Endothelial cell of umbilical vein (primary cell): Measurements from ENCODE around the gene FNBP1. TPM values are rescaled to one million over a fixed set of nuclear protein-coding genes. Genes with fewer than 3 reads are reported as not detected.

Experiments used
- BruUV-seq: library from RNA; stranded (reverse); fragments of 400-500 nt; replicated peaks from 2 replicates; lab custom pipeline; 2021; lab: Mats Ljungman, UMichigan
- CTCF ChIA-PET: fragments of 300-600, 350-600 bp; sonication (Branson Sonifier 250); formaldehyde crosslinking; loops from one replicate; lab custom pipeline; 2021; ENCODE audit warnings: antibody characterized with exemption, inconsistent platforms; lab: Charles Lee
- POLR2A ChIA-PET: fragments of 300-600, 350-600 bp; sonication (Branson Sonifier 250); formaldehyde crosslinking; loops from one replicate; lab custom pipeline; 2021; ENCODE audit warnings: antibody characterized with exemption, inconsistent platforms; lab: Charles Lee
- DNase-seq: peaks from one replicate; pipeline ENCODE4 v3.0.0-alpha.2; 2011; ENCODE audit warnings: low read depth, low spot score
- FAIRE-seq: peaks from 2 replicates; lab custom pipeline; 2011; peaks lifted over from hg19 to GRCh38; lab: Jason Lieb, UNC
- H2AFZ ChIP-seq: 2 replicates; pipeline ENCODE4 v1.6.0; 2012; ENCODE audit warnings: low read depth, low read length, control low read depth, inconsistent platforms
- H3K27ac ChIP-seq: 2 replicates; pipeline ENCODE4 v1.5.1; 2011; ENCODE audit warnings: low read depth, mild to moderate bottlenecking, control low read depth, low read length, moderate library complexity; ENCODE audit not compliant: insufficient read depth
- H3K27me3 ChIP-seq, 2 experiments: 2 replicates each; pipeline versions ENCODE4 v1.6.0 to v1.6.1; 2011; ENCODE audit warnings: low read length in 2 of 2, mixed read lengths in 1 of 2; ENCODE audit not compliant: control insufficient read depth in 2 of 2, insufficient read depth in 2 of 2
- H3K36me3 ChIP-seq, 2 experiments: 2 replicates in 1 of 2; 3 replicates in 1 of 2; pipeline ENCODE4 v1.5.1; 2011; ENCODE audit warnings: low read length in 2 of 2, mild to moderate bottlenecking in 1 of 2, moderate library complexity in 1 of 2; ENCODE audit not compliant: control insufficient read depth in 2 of 2, insufficient read depth in 2 of 2; ENCODE audit errors: extremely low read depth in 1 of 2
- H3K4me1 ChIP-seq: 3 replicates; pipeline ENCODE4 v1.5.1; 2011; ENCODE audit warnings: mild to moderate bottlenecking, low read length; ENCODE audit not compliant: control insufficient read depth, insufficient read depth; ENCODE audit errors: extremely low read depth
- H3K4me2 ChIP-seq: 2 replicates; pipeline ENCODE4 v1.6.1; 2011; ENCODE audit warnings: low read length, control low read depth, mixed read lengths; ENCODE audit not compliant: insufficient read depth
- H3K4me3 ChIP-seq, 3 experiments: fragments of 200-600 bp in 1 of 3; sonication (generic), shearing (Covaris generic) in 1 of 3; replicated peaks in 1 of 3; 2 replicates each; pipeline ENCODE4 v1.5.1; 2011 to 2016; ENCODE audit warnings: control low read depth in 3 of 3, low read length in 3 of 3, mild to moderate bottlenecking in 2 of 3, inconsistent platforms in 1 of 3, low read depth in 1 of 3, moderate library complexity in 1 of 3; ENCODE audit not compliant: insufficient read depth in 1 of 3
- H3K79me2 ChIP-seq: 2 replicates; pipeline ENCODE4 v1.6.0; 2012; ENCODE audit warnings: low read length, inconsistent platforms; ENCODE audit not compliant: control insufficient read depth, insufficient read depth
- H3K9ac ChIP-seq: replicated peaks from 2 replicates; pipeline ENCODE3; 2011; ENCODE audit warnings: low read length, control low read depth; ENCODE audit not compliant: insufficient read depth; ENCODE audit errors: extremely low read depth
- H3K9me1 ChIP-seq: replicated peaks from 3 replicates; pipeline ENCODE4 v1.6.0; 2011; ENCODE audit warnings: mild to moderate bottlenecking, low read length; ENCODE audit not compliant: control insufficient read depth, insufficient read depth; ENCODE audit errors: extremely low read depth
- H3K9me3 ChIP-seq: replicated peaks from 2 replicates; pipeline ENCODE4 v1.5.1; 2012; ENCODE audit warnings: low read length, inconsistent platforms; ENCODE audit not compliant: control insufficient read depth, insufficient read depth
- H4K20me1 ChIP-seq: replicated peaks from 2 replicates; pipeline ENCODE3; 2011; ENCODE audit warnings: mild to moderate bottlenecking, low read length; ENCODE audit not compliant: control insufficient read depth, insufficient read depth; ENCODE audit errors: extremely low read depth
- CTCF ChIP-seq, 2 donors: IDR thresholded peaks; 1 replicate in 1 of 2; 2 replicates in 1 of 2; pipeline ENCODE4 v1.5.1; 2011; ENCODE audit warnings: low read length in 2 of 2, mild to moderate bottlenecking in 2 of 2, moderate library complexity in 2 of 2, control low read depth in 1 of 2, inconsistent platforms in 1 of 2, low read depth in 1 of 2; ENCODE audit not compliant: insufficient read depth in 1 of 2; ENCODE audit errors: extremely low read depth in 1 of 2
- EZH2 ChIP-seq: IDR thresholded peaks from 2 replicates; pipeline ENCODE4 v1.6.1; 2012; ENCODE audit warnings: borderline replicate concordance, low read depth, mild to moderate bottlenecking, moderate library complexity, low read length, inconsistent platforms; ENCODE audit not compliant: severe bottlenecking
- FOS ChIP-seq: IDR thresholded peaks from 2 replicates; pipeline ENCODE4 v1.6.1; 2011; ENCODE audit warnings: mild to moderate bottlenecking, low read length, moderate library complexity, borderline replicate concordance; ENCODE audit not compliant: insufficient read depth
- GATA2 ChIP-seq: IDR thresholded peaks from 2 replicates; pipeline ENCODE4 v1.7.0; 2011; ENCODE audit warnings: low read depth, mild to moderate bottlenecking, moderate library complexity, mixed read lengths, low read length; ENCODE audit not compliant: insufficient read length, insufficient read depth
- JUN ChIP-seq: IDR thresholded peaks from 2 replicates; pipeline ENCODE4 v1.6.1; 2011; ENCODE audit warnings: borderline replicate concordance, low read depth; ENCODE audit not compliant: insufficient read length, insufficient read depth
- MAX ChIP-seq: IDR thresholded peaks from 2 replicates; pipeline ENCODE4 v1.6.1; 2011; ENCODE audit not compliant: insufficient read depth, insufficient read length
- MYC ChIP-seq: IDR thresholded peaks from one replicate; pipeline ENCODE4 v1.6.1; 2011; ENCODE audit warnings: mild to moderate bottlenecking, low read depth, low read length
- POLR2A ChIP-seq: IDR thresholded peaks from 2 replicates; pipeline ENCODE4 v1.6.1; 2012; ENCODE audit warnings: low read depth, mild to moderate bottlenecking, control low read depth, low read length
- POLR2AphosphoS5 ChIP-seq: IDR thresholded peaks from 2 replicates; pipeline ENCODE4 v1.6.1; 2012; ENCODE audit warnings: low read depth, mild to moderate bottlenecking, control low read depth, low read length, moderate library complexity; ENCODE audit not compliant: insufficient read depth
- dilution Hi-C: fragments of 300-500 bp; cut with MboI; formaldehyde crosslinking; loops from one replicate; pipeline ENCODE4 v1.15.0; 2019; ENCODE audit warnings: low sequenced_read_pairs; ENCODE audit not compliant: extremely low pct_ligation_motif_present
- intact Hi-C: fragments of 100-400 bp; cut with micrococcal nuclease; formaldehyde crosslinking; loops from one replicate; pipeline ENCODE4 v1.10.0; 2022
- polyA plus RNA-seq, 4 experiments: library from polyadenylated mRNA; depleted of rRNA in 3 of 4; stranded (reverse) in 3 of 4; unstranded in 1 of 4; fragments of >200 nt; gene quantifications; 2 replicates each; pipeline versions ENCODE4 v1.2.1 to v1.2.3, GENCODE V29; 2011 to 2012; ENCODE audit warnings: missing spikeins in 1 of 4
- total RNA-seq: library from RNA; stranded (reverse); gene quantifications from 2 replicates; pipeline ENCODE4 v1.2.3, GENCODE V29; 2021

Gene FNBP1
- total and polyA plus RNA-seq, 2 donors (not counting 3 experiments of a cell fraction or from before 2014, with no cell fraction given): 10.9 to 43.9 TPM

GRCh38 chr9:129945314-129945713 is 97.7 kb downstream of the FNBP1 start:
- Histone ChIP-seq H3K9ac (no peak overlapping the region), H3K27me3 (no peaks in the 10 kb centered on the region), H3K9me3 (no peaks in the 10 kb centered on the region), H4K20me1 (no peaks in the 10 kb centered on the region), H3K4me2 (no peak overlapping the region), H3K27ac (no peak overlapping the region), H3K79me2 (no peaks in the 10 kb centered on the region), H3K36me3 (peaks cover 0 to 2% of the 10 kb centered on the region in 2 experiments), H3K4me1 (peaks cover 5% of the 10 kb centered on the region), H3K9me1 (no peaks in the 10 kb centered on the region), H3K4me3 (no peak overlapping the region), H2AFZ (no peak overlapping the region)
- dilution Hi-C loops: no loop called here
- FAIRE-seq: no peak
- DNase-seq: peak; percentile 42
- BruUV-seq: no TSS peak
- TF ChIP-seq POLR2A: no peak
- no peak for TF ChIP-seq POLR2AphosphoS5
- no peak for TF ChIP-seq FOS
- TF ChIP-seq GATA2: no peak
- no peak for TF ChIP-seq JUN
- TF ChIP-seq MYC: no peak
- no peak for TF ChIP-seq EZH2
- no peak for TF ChIP-seq MAX
- no peak for TF ChIP-seq CTCF (IDR thresholded peaks at IDR 0.05; ENCODE audit: extremely low read depth in 1 of 2, insufficient read depth in 1 of 2, low read depth in 1 of 2, low read length in 2 of 2)
- POLR2A ChIA-PET: no interaction called here
- CTCF ChIA-PET: interaction anchor here (0.9 to 1.4 kb wide), 2 partner anchors 10 to 33 kb away, joined by 3 read pairs; no protein-coding TSS in a partner anchor
- intact Hi-C loops: loop anchor here (2.0 kb wide), 1 partner anchor 17 kb away; no protein-coding TSS in a partner anchor
